Stimulated activated CD8-positive, alpha-beta memory T cell treated with anti-CD3 and anti-CD28 coated beads, Interleukin-4, amount 100 ng/mL, for 4 hours (primary cell): Measurements from ENCODE around the gene EIF4E1B.

ENCODE experiments used
- DNase-seq, 2 donors: peaks; one replicate each; pipeline ENCODE4 v3.0.0-alpha.2; 2020; ENCODE audit warnings: low read depth in 2 of 2, low spot score in 1 of 2

The EIF4E1B gene

GRCh38 chr5:176646049-176646706 is 15.7 kb downstream of the EIF4E1B start:
- DNase-seq = no peak

- DNase-seq = no peak
Observed at GRCh38 chr5:176646707-176647029, 16.2 kb downstream of the EIF4E1B start.

- DNase-seq = peak; percentile 86 to 94
Observed at GRCh38 chr5:176647030-176647842, 16.8 kb downstream of the EIF4E1B start, which contains the start of gene TSPAN17. TSS of gene TSPAN17 (plus strand) at chr5:176647484. CDS start at chr5:176647616, 132 bp downstream.

GRCh38 chr5:176647843-176648473 is 17.5 kb downstream of the EIF4E1B start:
- DNase-seq = no peak

GRCh38 chr5:176648474-176649194 is 18.2 kb downstream of the EIF4E1B start:
- DNase-seq = peak in 1 of 2 donors; percentile 41

- no peak for DNase-seq
Observed at GRCh38 chr5:176650354-176650884, 19.9 kb downstream of the EIF4E1B start.

GRCh38 chr5:176651472-176651980 is 21.1 kb downstream of the EIF4E1B start:
- no peak for DNase-seq

- DNase-seq = no peak
Observed at GRCh38 chr5:176652136-176652535, 21.7 kb downstream of the EIF4E1B start.

GRCh38 chr5:176653401-176654385 is 23.2 kb downstream of the EIF4E1B start:
- peak; percentile 78 to 90 for DNase-seq

- no peak for DNase-seq
Observed at GRCh38 chr5:176654856-176655255, 24.4 kb downstream of the EIF4E1B start.

GRCh38 chr5:176656467-176656990 is 26.1 kb downstream of the EIF4E1B start:
- no peak for DNase-seq

GRCh38 chr5:176658007-176658599 is 27.6 kb downstream of the EIF4E1B start:
- DNase-seq = peak; percentile 32 to 35

- no peak for DNase-seq
Observed at GRCh38 chr5:176658817-176659511, 28.5 kb downstream of the EIF4E1B start.

GRCh38 chr5:176659512-176659839 is 29.0 kb downstream of the EIF4E1B start:
- no peak for DNase-seq

GRCh38 chr5:176659860-176660461 is 29.5 kb downstream of the EIF4E1B start:
- no peak for DNase-seq

- DNase-seq = no peak
Observed at GRCh38 chr5:176660530-176660859, 30.0 kb downstream of the EIF4E1B start.

GRCh38 chr5:176660860-176661641 is 30.6 kb downstream of the EIF4E1B start:
- DNase-seq = peak; percentile 61 to 67

GRCh38 chr5:176661676-176662075 is 31.2 kb downstream of the EIF4E1B start:
- no peak for DNase-seq
